Neural progenitor cell (in vitro differentiated cells): ENCODE data around the gene RELA. TPM values are rescaled to one million over a fixed set of nuclear protein-coding genes. Genes with fewer than 3 reads are reported as not detected.

Experiments used
- DNase-seq: peaks from one replicate; pipeline ENCODE4 v3.0.0-alpha.2; 2016; ENCODE audit warnings: low spot score
- H2AFZ ChIP-seq: fragments of 200-600 bp; sonication (generic); replicated peaks from 2 replicates; pipeline ENCODE4 v1.6.1; 2016; ENCODE audit warnings: antibody characterized with exemption
- H3F3A ChIP-seq: fragments of 200-600 bp; sonication (generic); 2 replicates; pipeline ENCODE4 v1.6.1; 2016; ENCODE audit warnings: antibody characterized with exemption, low read depth
- H3K27ac ChIP-seq: fragments of 200-600 bp; sonication (generic); 2 replicates; pipeline ENCODE4 v1.5.1; 2016; ENCODE audit warnings: mild to moderate bottlenecking
- H3K27me3 ChIP-seq: fragments of 200-600 bp; sonication (generic); 2 replicates; pipeline ENCODE4 v1.6.1; 2016; ENCODE audit warnings: mild to moderate bottlenecking, moderate library complexity
- H3K36me3 ChIP-seq: fragments of 200-600 bp; sonication (generic); 2 replicates; pipeline ENCODE4 v1.5.1; 2016
- H3K4me1 ChIP-seq: fragments of 200-600 bp; sonication (generic); 2 replicates; pipeline ENCODE4 v1.6.1; 2016; ENCODE audit warnings: mixed run types
- H3K4me2 ChIP-seq: fragments of 200-600 bp; sonication (generic); 2 replicates; pipeline ENCODE4 v1.6.1; 2016
- H3K4me3 ChIP-seq: fragments of 200-600 bp; sonication (generic); 2 replicates; pipeline ENCODE4 v1.5.1; 2016
- H3K79me2 ChIP-seq: fragments of 200-600 bp; sonication (generic); 2 replicates; pipeline ENCODE4 v1.6.1; 2016; ENCODE audit warnings: low read depth
- H3K9ac ChIP-seq: fragments of 200-600 bp; sonication (generic); 2 replicates; pipeline ENCODE4 v1.6.1; 2016
- H3K9me3 ChIP-seq: fragments of 200-600 bp; sonication (generic); 2 replicates; pipeline ENCODE4 v1.5.1; 2016; ENCODE audit warnings: low read depth
- H4K20me1 ChIP-seq: fragments of 200-600 bp; sonication (generic); 2 replicates; pipeline ENCODE4 v1.6.1; 2016; ENCODE audit warnings: low read depth
- H3K27ac Mint-ChIP-seq: 3 replicates; pipeline ENCODE4 v1.8.0; 2021; ENCODE audit warnings: mixed read lengths
- H3K27me3 Mint-ChIP-seq: 2 replicates; pipeline ENCODE4 v1.8.0; 2022; ENCODE audit warnings: low read depth, mild to moderate bottlenecking, inconsistent platforms, moderate library complexity, mixed read lengths; ENCODE audit not compliant: insufficient read depth
- H3K36me3 Mint-ChIP-seq: 3 replicates; pipeline ENCODE4 v1.8.0; 2021; ENCODE audit warnings: mixed read lengths
- H3K4me1 Mint-ChIP-seq: 3 replicates; pipeline ENCODE4 v1.8.0; 2021; ENCODE audit warnings: mixed read lengths
- H3K4me3 Mint-ChIP-seq: 3 replicates; pipeline ENCODE4 v1.8.0; 2021; ENCODE audit warnings: mild to moderate bottlenecking, moderate library complexity, mixed read lengths
- H3K9me3 Mint-ChIP-seq: 3 replicates; pipeline ENCODE4 v1.8.0; 2020; ENCODE audit warnings: mixed read lengths
- EZH2 ChIP-seq: fragments of 200-600 bp; sonication (generic); IDR thresholded peaks from 2 replicates; pipeline ENCODE4 v1.6.1; 2017; ENCODE audit warnings: antibody characterized with exemption, mild to moderate bottlenecking, moderate library complexity
- EZH2phosphoT487 ChIP-seq: fragments of 200-600 bp; sonication (generic); IDR thresholded peaks from 2 replicates; pipeline ENCODE4 v1.6.1; 2017; ENCODE audit warnings: antibody characterized with exemption
- total RNA-seq: library from RNA; depleted of rRNA; stranded (reverse); fragments of >200 nt; gene quantifications from 2 replicates; pipeline ENCODE4 v1.2.3, GENCODE V29; 2015; ENCODE audit warnings: low replicate concordance
- TF ChIP-seq, protein P1 (sequence below): fragments of 200-600 bp; sonication (generic); IDR thresholded peaks from 2 replicates; pipeline ENCODE4 v1.5.1; 2017; ENCODE audit warnings: antibody characterized with exemption, mild to moderate bottlenecking

The RELA gene
- total RNA-seq, 1 donor from 2014 or later, result 11.0 TPM

- Histone ChIP-seq H2AFZ (no peak overlapping the region), H3K79me2 (peaks cover 39% of the 10 kb centered on the region), H3K36me3 (no peaks in the 10 kb centered on the region), H3K27me3 (peaks cover 7% of the 10 kb centered on the region), H3F3A (peaks cover 34% of the 10 kb centered on the region), H3K27ac (no peak overlapping the region), H3K4me2 (peak overlapping the region; percentile 75), H3K9ac (no peak overlapping the region), H3K4me1 (peaks cover 25% of the 10 kb centered on the region), H3K9me3 (no peaks in the 10 kb centered on the region), H3K4me3 (no peak overlapping the region), H4K20me1 (peaks cover 61% of the 10 kb centered on the region)
- H3K36me3 Mint-ChIP-seq, result peaks cover 14% of the 10 kb centered on the region
- peak overlapping the region; percentile 76 for H3K27ac Mint-ChIP-seq
- H3K27me3 Mint-ChIP-seq, result peaks cover 10% of the 10 kb centered on the region
- peak overlapping the region; percentile 81 for H3K4me3 Mint-ChIP-seq
- H3K4me1 Mint-ChIP-seq, result peaks cover 43% of the 10 kb centered on the region
- no peak for DNase-seq
- TF ChIP-seq EZH2phosphoT487 (no peak), EZH2 (no peak)
- TF ChIP-seq, protein P1, sequence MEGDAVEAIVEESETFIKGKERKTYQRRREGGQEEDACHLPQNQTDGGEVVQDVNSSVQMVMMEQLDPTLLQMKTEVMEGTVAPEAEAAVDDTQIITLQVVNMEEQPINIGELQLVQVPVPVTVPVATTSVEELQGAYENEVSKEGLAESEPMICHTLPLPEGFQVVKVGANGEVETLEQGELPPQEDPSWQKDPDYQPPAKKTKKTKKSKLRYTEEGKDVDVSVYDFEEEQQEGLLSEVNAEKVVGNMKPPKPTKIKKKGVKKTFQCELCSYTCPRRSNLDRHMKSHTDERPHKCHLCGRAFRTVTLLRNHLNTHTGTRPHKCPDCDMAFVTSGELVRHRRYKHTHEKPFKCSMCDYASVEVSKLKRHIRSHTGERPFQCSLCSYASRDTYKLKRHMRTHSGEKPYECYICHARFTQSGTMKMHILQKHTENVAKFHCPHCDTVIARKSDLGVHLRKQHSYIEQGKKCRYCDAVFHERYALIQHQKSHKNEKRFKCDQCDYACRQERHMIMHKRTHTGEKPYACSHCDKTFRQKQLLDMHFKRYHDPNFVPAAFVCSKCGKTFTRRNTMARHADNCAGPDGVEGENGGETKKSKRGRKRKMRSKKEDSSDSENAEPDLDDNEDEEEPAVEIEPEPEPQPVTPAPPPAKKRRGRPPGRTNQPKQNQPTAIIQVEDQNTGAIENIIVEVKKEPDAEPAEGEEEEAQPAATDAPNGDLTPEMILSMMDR, result no peak
- H3K9me3 Mint-ChIP-seq, result no peaks in the 10 kb centered on the region
These were observed 50.7 kb downstream of the RELA start for GRCh38 chr11:65611758-65612603.

- no peak overlapping the region for H3K9ac ChIP-seq
- H3K4me1 ChIP-seq, result peaks cover 24% of the 10 kb centered on the region
- H3K36me3 ChIP-seq, result peaks cover 2% of the 10 kb centered on the region
- H3K27me3 Mint-ChIP-seq, result peaks cover 14% of the 10 kb centered on the region
- H3K79me2 ChIP-seq, result peaks cover 32% of the 10 kb centered on the region
- peaks cover 7% of the 10 kb centered on the region for H3K27me3 ChIP-seq
- peak overlapping the region; percentile 75 for H3K4me2 ChIP-seq
- peaks cover 38% of the 10 kb centered on the region for H3F3A ChIP-seq
- no peak overlapping the region for H3K4me3 Mint-ChIP-seq
- peaks cover 59% of the 10 kb centered on the region for H4K20me1 ChIP-seq
- H3K36me3 Mint-ChIP-seq, result peaks cover 14% of the 10 kb centered on the region
- H3K4me3 ChIP-seq, result no peak overlapping the region
- H3K9me3 Mint-ChIP-seq, result no peaks in the 10 kb centered on the region
- no peak for DNase-seq
- TF ChIP-seq EZH2, result no peak
- TF ChIP-seq, protein P1, result no peak
- no peak for TF ChIP-seq EZH2phosphoT487
- no peak overlapping the region for H3K27ac ChIP-seq
- peaks cover 43% of the 10 kb centered on the region for H3K4me1 Mint-ChIP-seq
- no peak overlapping the region for H2AFZ ChIP-seq
- no peak overlapping the region for H3K27ac Mint-ChIP-seq
- H3K9me3 ChIP-seq, result no peaks in the 10 kb centered on the region
These were observed 51.5 kb downstream of the RELA start for GRCh38 chr11:65611028-65611757.

GRCh38 chr11:65610404-65610803, 52.3 kb downstream of the RELA start:
- peaks cover 11% of the 10 kb centered on the region for H3K27me3 Mint-ChIP-seq
- no peaks in the 10 kb centered on the region for H3K9me3 Mint-ChIP-seq
- peaks cover 25% of the 10 kb centered on the region for H3K4me1 ChIP-seq
- H3K27ac ChIP-seq, result no peak overlapping the region
- TF ChIP-seq, protein P1, result no peak
- TF ChIP-seq EZH2phosphoT487 (no peak), EZH2 (no peak)
- H3K4me3 ChIP-seq, result no peak overlapping the region
- H3F3A ChIP-seq, result peaks cover 34% of the 10 kb centered on the region
- H3K36me3 ChIP-seq, result peaks cover 2% of the 10 kb centered on the region
- peak overlapping the region; percentile 25 for H3K4me3 Mint-ChIP-seq
- peak overlapping the region; percentile 16 for H3K9ac ChIP-seq
- peaks cover 43% of the 10 kb centered on the region for H3K4me1 Mint-ChIP-seq
- DNase-seq, result no peak
- peaks cover 27% of the 10 kb centered on the region for H3K79me2 ChIP-seq
- H3K27ac Mint-ChIP-seq, result no peak overlapping the region
- H4K20me1 ChIP-seq, result peaks cover 61% of the 10 kb centered on the region
- no peaks in the 10 kb centered on the region for H3K9me3 ChIP-seq
- H3K36me3 Mint-ChIP-seq, result peaks cover 16% of the 10 kb centered on the region
- no peak overlapping the region for H3K4me2 ChIP-seq
- peaks cover 7% of the 10 kb centered on the region for H3K27me3 ChIP-seq
- H2AFZ ChIP-seq, result no peak overlapping the region
